Upper lobe of left lung (tissue), 4 donors: Measurements from ENCODE around the gene ANKMY1.

Experiments
- CTCF ChIP-seq, 6 experiments: fragments of 450-650 bp in 4 of 6; fragments of 200-600 bp in 2 of 6; sonication (generic) in 2 of 6; IDR thresholded peaks; one replicate each; pipeline ENCODE4 v1.5.1; 2016 to 2019; ENCODE audit warnings: antibody characterized with exemption in 6 of 6
- POLR2A ChIP-seq, 4 donors: fragments of 450-650 bp; IDR thresholded peaks; one replicate each; pipeline ENCODE4 v1.5.1; 2016 to 2017; ENCODE audit warnings: antibody characterized with exemption in 4 of 4, mild to moderate bottlenecking in 2 of 4

DNA sequence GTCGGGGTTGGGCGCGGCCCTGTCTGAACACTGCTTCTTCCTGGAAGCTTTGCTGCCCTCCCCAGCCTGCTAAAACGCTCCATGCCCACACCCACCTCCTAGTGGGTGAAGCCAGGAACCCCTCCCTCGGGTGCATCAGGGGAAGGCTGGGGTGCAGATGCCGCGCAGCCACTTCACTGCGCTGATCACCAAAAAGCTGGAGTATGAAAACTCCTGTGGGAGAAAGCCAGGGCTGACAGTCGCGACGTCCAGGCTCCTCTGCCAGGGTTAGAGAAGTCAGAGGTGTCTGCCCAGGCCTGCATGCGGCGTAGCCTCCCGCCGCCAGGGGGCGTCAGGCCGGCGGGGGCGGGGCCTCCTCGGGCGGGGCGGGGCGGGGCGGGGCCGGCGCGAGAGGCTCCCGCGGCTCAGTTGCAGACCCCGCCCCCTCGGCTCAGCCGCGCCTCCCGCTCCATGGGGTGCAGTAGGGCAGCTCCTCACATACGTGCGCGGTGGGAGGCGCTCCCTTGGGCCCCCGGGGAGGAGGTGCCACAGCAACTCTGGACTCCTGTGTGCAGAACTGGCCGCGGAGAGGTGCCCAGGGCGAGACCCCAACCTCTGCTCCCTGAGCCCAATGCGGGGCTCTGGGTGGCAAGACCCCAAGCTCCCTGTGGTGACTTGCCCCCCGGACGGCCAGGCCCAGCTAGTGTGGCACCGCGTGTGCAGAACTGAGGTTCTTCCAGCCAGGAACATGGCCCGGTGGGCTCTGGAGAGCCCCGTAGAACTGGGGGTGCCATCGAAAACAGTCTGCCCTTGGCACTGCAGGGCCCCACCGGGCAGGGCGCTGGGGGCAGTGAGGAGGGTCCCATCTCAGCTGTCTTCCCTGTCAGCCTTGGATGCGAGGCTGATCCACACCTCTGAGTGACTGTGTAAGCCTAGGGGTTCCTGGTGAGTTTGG lies 8.7 kb upstream of the ANKMY1 start:
- peak; percentile 82 to 99 (median 92) for TF ChIP-seq CTCF (IDR thresholded peaks at IDR 0.05)
- peak in 2 of 4 donors; percentile 68 to 70 for TF ChIP-seq POLR2A (IDR thresholded peaks at IDR 0.05)
